Measurements from ENCODE around the gene GFAP. TPM values are rescaled to one million over a fixed set of nuclear protein-coding genes. Genes with fewer than 3 reads are reported as not detected.
A peak's percentile ranks its signal among the peaks of the same experiment; 100 is the strongest.

GFAP gene
- total RNA-seq, 1 donor from 2014 or later = 4.1 TPM

DNA sequence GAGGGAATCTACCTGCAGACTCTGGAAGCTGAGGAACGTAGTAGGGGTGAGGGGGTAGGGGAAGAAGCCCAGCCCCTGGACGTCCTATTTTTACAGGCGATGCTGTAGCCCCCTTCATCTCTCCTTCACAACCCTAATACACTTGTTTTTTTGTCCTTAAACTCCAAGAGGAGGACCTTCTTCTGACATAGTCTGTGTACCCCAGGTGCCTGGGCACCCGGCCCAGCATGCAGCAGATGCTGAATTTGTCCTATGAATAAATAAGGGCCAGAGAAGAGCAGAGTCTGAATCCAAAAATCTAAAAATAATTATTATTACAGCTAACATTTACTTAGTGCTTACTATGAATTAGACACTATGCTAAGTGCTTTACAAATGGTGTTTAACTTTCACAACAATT lies 27.2 kb upstream of the GFAP start:
- TF ChIP-seq, protein P1, sequence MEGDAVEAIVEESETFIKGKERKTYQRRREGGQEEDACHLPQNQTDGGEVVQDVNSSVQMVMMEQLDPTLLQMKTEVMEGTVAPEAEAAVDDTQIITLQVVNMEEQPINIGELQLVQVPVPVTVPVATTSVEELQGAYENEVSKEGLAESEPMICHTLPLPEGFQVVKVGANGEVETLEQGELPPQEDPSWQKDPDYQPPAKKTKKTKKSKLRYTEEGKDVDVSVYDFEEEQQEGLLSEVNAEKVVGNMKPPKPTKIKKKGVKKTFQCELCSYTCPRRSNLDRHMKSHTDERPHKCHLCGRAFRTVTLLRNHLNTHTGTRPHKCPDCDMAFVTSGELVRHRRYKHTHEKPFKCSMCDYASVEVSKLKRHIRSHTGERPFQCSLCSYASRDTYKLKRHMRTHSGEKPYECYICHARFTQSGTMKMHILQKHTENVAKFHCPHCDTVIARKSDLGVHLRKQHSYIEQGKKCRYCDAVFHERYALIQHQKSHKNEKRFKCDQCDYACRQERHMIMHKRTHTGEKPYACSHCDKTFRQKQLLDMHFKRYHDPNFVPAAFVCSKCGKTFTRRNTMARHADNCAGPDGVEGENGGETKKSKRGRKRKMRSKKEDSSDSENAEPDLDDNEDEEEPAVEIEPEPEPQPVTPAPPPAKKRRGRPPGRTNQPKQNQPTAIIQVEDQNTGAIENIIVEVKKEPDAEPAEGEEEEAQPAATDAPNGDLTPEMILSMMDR (IDR thresholded peaks at IDR 0.05; ENCODE audit: borderline replicate concordance) = no peak
- Histone ChIP-seq H3K4me3 (no peak overlapping the region), H3K27me3 (ENCODE audit: low read depth) (no peaks in the 10 kb centered on the region), H3K36me3 (no peaks in the 10 kb centered on the region), H3K4me1 (peaks cover 29% of the 10 kb centered on the region), H3K27ac (replicated peaks) (peak overlapping the region; percentile 23), H3K9me3 (replicated peaks) (peaks cover 10% of the 10 kb centered on the region)
- intact Hi-C loops (cut with micrococcal nuclease) = no loop called here
- DNase-seq = no peak

DNA sequence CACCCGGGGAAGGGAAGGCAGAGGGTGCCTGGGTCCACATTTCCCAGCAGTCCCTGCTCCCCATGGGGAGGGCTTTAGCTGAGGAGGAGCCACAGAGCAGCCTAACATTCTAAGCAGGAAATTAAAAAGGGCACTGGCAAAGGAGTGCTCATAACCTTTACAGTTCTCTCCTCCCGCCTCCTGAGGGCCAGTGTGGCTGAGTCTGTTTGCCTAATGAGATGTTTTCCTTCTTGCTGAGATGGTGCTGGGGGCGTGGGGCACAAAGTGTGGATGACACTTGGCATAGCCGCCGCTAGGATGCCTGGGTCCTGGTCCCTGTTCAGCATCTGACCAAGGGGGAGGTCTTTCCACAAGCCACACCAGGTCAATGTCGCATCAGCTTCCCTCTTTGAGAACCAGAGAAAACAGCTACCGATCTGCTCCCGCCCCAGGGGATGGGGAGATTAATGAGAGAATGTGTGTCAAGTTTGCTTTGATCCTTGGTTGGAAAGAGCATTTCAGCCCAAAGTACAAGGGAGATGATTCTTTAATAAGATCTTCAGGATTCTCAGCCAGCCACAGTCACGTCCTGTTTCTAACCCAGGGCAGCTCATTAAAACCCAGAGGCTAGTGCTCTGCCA lies 26.5 kb upstream of the GFAP start:
- DNase-seq = no peak
- Histone ChIP-seq H3K36me3 (no peaks in the 10 kb centered on the region), H3K4me1 (peaks cover 23% of the 10 kb centered on the region), H3K4me3 (no peak overlapping the region), H3K9me3 (replicated peaks) (peaks cover 10% of the 10 kb centered on the region), H3K27me3 (ENCODE audit: low read depth) (no peaks in the 10 kb centered on the region), H3K27ac (replicated peaks) (peak overlapping the region; percentile 23)
- intact Hi-C loops (cut with micrococcal nuclease) = no loop called here
- TF ChIP-seq, protein P1 (IDR thresholded peaks at IDR 0.05; ENCODE audit: borderline replicate concordance) = no peak

DNA sequence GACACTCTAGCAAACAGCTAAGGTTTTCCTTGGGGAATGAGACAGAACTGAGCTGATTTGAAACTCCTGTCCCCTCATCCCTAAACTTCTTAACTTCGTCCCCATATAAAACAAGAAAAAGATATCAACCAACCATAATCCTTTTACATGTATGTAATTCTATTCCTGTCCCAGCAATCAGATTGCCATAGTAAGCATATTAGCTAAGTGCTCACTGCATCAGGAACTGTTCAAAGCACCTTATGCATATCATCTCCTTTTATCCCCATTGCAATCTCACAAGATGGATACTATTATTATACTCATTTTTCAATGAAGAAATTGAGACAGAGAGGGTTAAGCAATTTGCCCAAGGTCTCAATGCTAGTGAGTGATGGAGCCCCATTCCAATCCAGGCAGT lies 25.5 kb upstream of the GFAP start:
- H3K4me1 ChIP-seq = peaks cover 21% of the 10 kb centered on the region
- no peak for DNase-seq
- H3K27me3 ChIP-seq (ENCODE audit: low read depth) = no peaks in the 10 kb centered on the region
- H3K9me3 ChIP-seq (replicated peaks) = peaks cover 10% of the 10 kb centered on the region
- intact Hi-C loops (cut with micrococcal nuclease) = no loop called here
- no peak overlapping the region for H3K27ac ChIP-seq (replicated peaks)
- no peak overlapping the region for H3K4me3 ChIP-seq
- TF ChIP-seq, protein P1 (IDR thresholded peaks at IDR 0.05; ENCODE audit: borderline replicate concordance) = no peak
- no peaks in the 10 kb centered on the region for H3K36me3 ChIP-seq

DNA sequence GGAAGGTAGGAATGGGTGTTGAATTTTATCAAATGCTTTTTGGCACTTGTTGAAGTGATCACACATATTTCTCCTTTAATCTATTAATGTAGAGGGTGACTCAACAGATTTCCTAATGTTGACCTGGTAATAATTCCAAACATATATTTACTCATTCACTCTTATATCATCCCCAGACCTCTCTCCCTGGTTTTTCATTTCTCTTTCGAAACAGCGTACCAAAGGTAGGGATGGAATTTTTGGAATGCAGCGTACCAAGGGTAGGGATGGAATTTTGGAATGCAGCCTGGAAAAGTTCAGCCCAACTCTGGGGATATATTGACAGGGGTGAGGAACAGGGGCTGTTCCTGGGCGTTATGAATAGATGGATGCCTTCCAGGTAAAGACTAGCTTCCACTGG lies 25.0 kb upstream of the GFAP start:
- Histone ChIP-seq H3K9me3 (replicated peaks) (peaks cover 10% of the 10 kb centered on the region), H3K36me3 (no peaks in the 10 kb centered on the region), H3K27ac (replicated peaks) (no peak overlapping the region), H3K4me3 (no peak overlapping the region), H3K4me1 (peaks cover 21% of the 10 kb centered on the region), H3K27me3 (ENCODE audit: low read depth) (no peaks in the 10 kb centered on the region)
- no peak for DNase-seq
- intact Hi-C loops (cut with micrococcal nuclease) = no loop called here
- TF ChIP-seq, protein P1 (IDR thresholded peaks at IDR 0.05; ENCODE audit: borderline replicate concordance) = no peak

DNA sequence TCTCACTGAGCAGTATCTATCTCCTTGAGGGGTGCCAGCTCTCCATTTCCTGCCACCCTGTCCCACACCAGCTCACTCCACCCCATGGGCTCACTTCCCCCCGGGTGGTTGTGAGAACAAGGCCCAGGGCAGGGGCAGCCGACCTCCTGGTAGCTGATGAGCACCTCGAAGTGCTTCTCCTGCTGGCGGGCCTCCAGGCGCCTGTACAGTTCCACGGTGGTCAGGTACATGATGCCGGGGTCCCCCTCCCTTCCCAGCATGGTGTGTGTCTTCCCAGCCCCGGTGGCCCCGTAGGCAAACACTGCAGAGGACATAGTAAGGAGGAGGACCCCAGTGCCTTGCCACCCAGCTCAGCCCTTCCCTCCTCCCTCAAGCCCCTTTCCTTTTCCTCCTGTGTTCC lies 19.8 kb upstream of the GFAP start:
- Histone ChIP-seq H3K27me3 (ENCODE audit: low read depth) (no peaks in the 10 kb centered on the region), H3K27ac (replicated peaks) (no peak overlapping the region), H3K36me3 (no peaks in the 10 kb centered on the region), H3K4me3 (no peak overlapping the region), H3K9me3 (replicated peaks) (peaks cover 10% of the 10 kb centered on the region), H3K4me1 (peaks cover 42% of the 10 kb centered on the region)
- DNase-seq = no peak
- TF ChIP-seq, protein P1 (IDR thresholded peaks at IDR 0.05; ENCODE audit: borderline replicate concordance) = no peak
- intact Hi-C loops (cut with micrococcal nuclease) = no loop called here

Measured in left ventricle myocardium inferior (tissue), 1 donor.